PC-3 (cell line): Measurements from ENCODE around the gene DPAGT1. TPM values are rescaled to one million over a fixed set of nuclear protein-coding genes. Genes with fewer than 3 reads are reported as not detected.

Experiments used
- ATAC-seq: fragments of 200-7000 bp; cut with Tn5 transposase; 2 replicates; pipeline ENCODE4 v1.9.1; 2020; ENCODE audit warnings: mild to moderate bottlenecking, moderate library complexity
- BruUV-seq: library from RNA; stranded (reverse); fragments of 400-500 nt; replicated peaks from 2 replicates; lab custom pipeline; 2021; lab: Mats Ljungman, UMichigan
- CTCF ChIA-PET: fragments of 300-600 bp; sonication (Branson Sonifier 250); formaldehyde crosslinking; loops from one replicate; lab custom pipeline; 2022; ENCODE audit warnings: antibody characterized with exemption; lab: Charles Lee
- POLR2A ChIA-PET: fragments of 300-600 bp; sonication (Branson Sonifier 250); formaldehyde crosslinking; loops from one replicate; lab custom pipeline; 2022; ENCODE audit warnings: antibody characterized with exemption; ENCODE audit not compliant: unreplicated experiment; lab: Charles Lee
- DNase-seq: peaks from one replicate; pipeline ENCODE4 v3.0.0-alpha.2; 2015
- H2AFZ ChIP-seq: fragments of 300-600 bp; sonication (generic); 2 replicates; pipeline ENCODE4 v1.6.0; 2016; ENCODE audit warnings: antibody characterized with exemption, low read length
- H3F3A ChIP-seq: fragments of 300-600 bp; sonication (generic); one replicate; pipeline ENCODE4 v1.6.0; 2017; ENCODE audit warnings: antibody characterized with exemption, low read length, control low read depth, mild to moderate bottlenecking; ENCODE audit not compliant: unreplicated experiment
- H3K27ac ChIP-seq: fragments of 300-600 bp; sonication (generic); 2 replicates; pipeline ENCODE4 v1.5.1; 2016; ENCODE audit warnings: mild to moderate bottlenecking, low read length
- H3K27me3 ChIP-seq: fragments of 300-600 bp; sonication (generic); 2 replicates; pipeline ENCODE4 v1.6.1; 2016; ENCODE audit warnings: low read length, mixed read lengths
- H3K36me3 ChIP-seq: fragments of 300-600 bp; sonication (generic); 2 replicates; pipeline ENCODE4 v1.6.1; 2016; ENCODE audit warnings: low read depth, mixed run types, low read length, mixed read lengths
- H3K4me1 ChIP-seq: fragments of 300-600 bp; sonication (generic); 2 replicates; pipeline ENCODE4 v1.5.1; 2016; ENCODE audit warnings: low read length; ENCODE audit not compliant: insufficient read depth
- H3K4me2 ChIP-seq: fragments of 300-600 bp; sonication (generic); 2 replicates; pipeline ENCODE4 v1.6.0; 2016; ENCODE audit warnings: low read length
- H3K4me3 ChIP-seq: fragments of 300-600 bp; sonication (generic); 2 replicates; pipeline ENCODE4 v1.5.1; 2016; ENCODE audit warnings: mild to moderate bottlenecking, low read length, mixed read lengths
- H3K79me2 ChIP-seq: fragments of 300-600 bp; sonication (generic); 2 replicates; pipeline ENCODE4 v1.6.1; 2017; ENCODE audit warnings: low read length, mixed read lengths
- H3K9ac ChIP-seq: fragments of 300-600 bp; sonication (generic); 2 replicates; pipeline ENCODE4 v1.6.0; 2016; ENCODE audit warnings: mild to moderate bottlenecking, low read length
- H3K9me2 ChIP-seq: fragments of 300-600 bp; sonication (generic); replicated peaks from 2 replicates; pipeline ENCODE4 v1.6.1; 2016; ENCODE audit warnings: mixed run types, low read length, mixed read lengths
- H3K9me3 ChIP-seq: fragments of 300-600 bp; sonication (generic); 2 replicates; pipeline ENCODE4 v1.6.1; 2016; ENCODE audit warnings: low read length, mixed read lengths
- H4K20me1 ChIP-seq: fragments of 300-600 bp; sonication (generic); 2 replicates; pipeline ENCODE4 v1.6.1; 2016; ENCODE audit warnings: low read length, mixed read lengths
- EZH2 ChIP-seq: fragments of 300-600 bp; sonication (generic); IDR thresholded peaks from one replicate; pipeline ENCODE4 v1.6.1; 2017; ENCODE audit warnings: antibody characterized with exemption, mild to moderate bottlenecking, low read length; ENCODE audit not compliant: unreplicated experiment
- EZH2phosphoT487 ChIP-seq: fragments of 300-600 bp; sonication (generic); IDR thresholded peaks from 2 replicates; pipeline ENCODE4 v1.6.1; 2018; ENCODE audit warnings: mild to moderate bottlenecking, antibody characterized with exemption, low read length, borderline replicate concordance
- intact Hi-C: fragments of 100-400 bp; cut with micrococcal nuclease; formaldehyde crosslinking; loops from 2 replicates; pipeline ENCODE4 v1.9.0; 2023
- total RNA-seq: library from RNA; depleted of rRNA; stranded (reverse); fragments of >200 nt; gene quantifications from 2 replicates; pipeline ENCODE4 v1.2.3, GENCODE V29; 2014
- TF ChIP-seq, protein P1 (sequence below): fragments of 300-600 bp; sonication (generic); conservative IDR thresholded peaks from 2 replicates; pipeline ENCODE4 v1.5.1; 2017; ENCODE audit warnings: antibody characterized with exemption, low read depth, mild to moderate bottlenecking, low read length

Gene DPAGT1
- total RNA-seq, 1 experiment from 2014 or later = 68.0 TPM

DNA sequence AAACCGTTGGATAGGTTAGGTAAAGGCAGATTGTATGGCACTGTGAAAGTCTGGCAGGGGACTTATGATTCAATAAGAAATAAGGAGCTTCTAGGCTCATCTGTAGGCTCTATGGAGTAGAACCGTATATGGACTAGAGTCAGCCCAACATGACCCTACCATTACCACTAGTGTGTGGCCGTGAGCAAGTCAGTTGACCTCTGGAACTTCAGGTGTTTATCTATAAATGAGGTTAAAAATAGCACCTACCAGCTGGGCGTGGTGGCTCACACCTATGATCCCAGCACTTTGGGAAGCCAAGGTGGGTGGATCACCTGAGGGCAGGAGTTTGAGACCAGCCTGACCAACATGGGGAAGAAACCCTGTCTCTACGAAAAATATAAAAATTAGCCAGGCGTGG is 24.2 kb upstream of the DPAGT1 start:
- no peak overlapping the region for H3K27ac ChIP-seq
- no peaks in the 10 kb centered on the region for H3F3A ChIP-seq
- no peaks in the 10 kb centered on the region for H4K20me1 ChIP-seq
- H3K4me2 ChIP-seq = no peak overlapping the region
- ChIA-PET POLR2A (no interaction called here), CTCF (no interaction called here)
- intact Hi-C loops = no loop called here
- no peaks in the 10 kb centered on the region for H3K9me2 ChIP-seq
- no peak overlapping the region for H3K9ac ChIP-seq
- DNase-seq = no peak
- TF ChIP-seq EZH2 (no peak), EZH2phosphoT487 (no peak)
- TF ChIP-seq, protein P1, sequence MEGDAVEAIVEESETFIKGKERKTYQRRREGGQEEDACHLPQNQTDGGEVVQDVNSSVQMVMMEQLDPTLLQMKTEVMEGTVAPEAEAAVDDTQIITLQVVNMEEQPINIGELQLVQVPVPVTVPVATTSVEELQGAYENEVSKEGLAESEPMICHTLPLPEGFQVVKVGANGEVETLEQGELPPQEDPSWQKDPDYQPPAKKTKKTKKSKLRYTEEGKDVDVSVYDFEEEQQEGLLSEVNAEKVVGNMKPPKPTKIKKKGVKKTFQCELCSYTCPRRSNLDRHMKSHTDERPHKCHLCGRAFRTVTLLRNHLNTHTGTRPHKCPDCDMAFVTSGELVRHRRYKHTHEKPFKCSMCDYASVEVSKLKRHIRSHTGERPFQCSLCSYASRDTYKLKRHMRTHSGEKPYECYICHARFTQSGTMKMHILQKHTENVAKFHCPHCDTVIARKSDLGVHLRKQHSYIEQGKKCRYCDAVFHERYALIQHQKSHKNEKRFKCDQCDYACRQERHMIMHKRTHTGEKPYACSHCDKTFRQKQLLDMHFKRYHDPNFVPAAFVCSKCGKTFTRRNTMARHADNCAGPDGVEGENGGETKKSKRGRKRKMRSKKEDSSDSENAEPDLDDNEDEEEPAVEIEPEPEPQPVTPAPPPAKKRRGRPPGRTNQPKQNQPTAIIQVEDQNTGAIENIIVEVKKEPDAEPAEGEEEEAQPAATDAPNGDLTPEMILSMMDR = no peak
- peaks cover 29% of the 10 kb centered on the region for H3K79me2 ChIP-seq
- no peaks in the 10 kb centered on the region for H3K27me3 ChIP-seq
- H2AFZ ChIP-seq = no peak overlapping the region
- ATAC-seq = no peak
- no peak overlapping the region for H3K4me3 ChIP-seq
- H3K9me3 ChIP-seq = no peaks in the 10 kb centered on the region
- peaks cover 7% of the 10 kb centered on the region; the same call in 1 of the 2 replicates for H3K36me3 ChIP-seq
- peaks cover 8% of the 10 kb centered on the region for H3K4me1 ChIP-seq
- no TSS peak for BruUV-seq

DNA sequence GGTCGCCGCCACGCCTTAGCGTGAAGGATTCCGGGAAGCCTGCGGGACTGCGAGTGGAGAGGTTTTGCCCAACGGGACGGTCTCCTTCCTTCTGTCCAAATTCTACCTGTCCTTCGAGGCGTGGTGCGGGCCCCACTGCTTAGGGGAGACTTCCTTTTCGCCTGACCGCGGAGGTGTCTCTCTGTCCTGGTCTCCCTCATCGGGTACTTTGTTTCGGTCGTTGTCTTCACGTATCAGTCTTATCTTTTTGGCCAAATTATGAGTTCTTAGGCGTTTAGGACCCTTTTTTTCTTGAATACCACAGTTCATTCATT is 20.1 kb upstream of the DPAGT1 start:
- peak overlapping the region; percentile 91 for H3K4me3 ChIP-seq
- H3K79me2 ChIP-seq = peaks cover 29% of the 10 kb centered on the region
- no peaks in the 10 kb centered on the region for H3F3A ChIP-seq
- H4K20me1 ChIP-seq = no peaks in the 10 kb centered on the region
- intact Hi-C loops = loop anchor here (1.0 to 2.0 kb wide), 2 partner anchors 13 to 21 kb away; partner anchors contain the start of gene DPAGT1
- no peaks in the 10 kb centered on the region for H3K9me3 ChIP-seq
- TF ChIP-seq, protein P1 = no peak
- no peak for TF ChIP-seq EZH2
- TF ChIP-seq EZH2phosphoT487 = no peak
- ChIA-PET CTCF (interaction anchor here (0.6 to 1.1 kb wide), 3 partner anchors 19 to 259 kb away, joined by 3 to 8 read pairs (median 3); partner anchors contain the start of gene DPAGT1), POLR2A (interaction anchor here (0.5 to 1.3 kb wide), 6 partner anchors 15 to 121 kb away, joined by 3 to 14 read pairs (median 4); partner anchors contain the start of gene C2CD2L)
- H3K4me1 ChIP-seq = peaks cover 15% of the 10 kb centered on the region
- no peak for DNase-seq
- BruUV-seq = TSS peak; percentile 79
- peaks cover 7% of the 10 kb centered on the region; the same call in 1 of the 2 replicates for H3K36me3 ChIP-seq
- peak overlapping the region; percentile 84 for H3K4me2 ChIP-seq
- ATAC-seq = no peak; the same call in 1 of the 2 replicates
- peak overlapping the region; percentile 87 for H2AFZ ChIP-seq
- H3K27ac ChIP-seq = no peak overlapping the region
- no peaks in the 10 kb centered on the region for H3K27me3 ChIP-seq
- H3K9ac ChIP-seq = peak overlapping the region; percentile 79
- H3K9me2 ChIP-seq = no peaks in the 10 kb centered on the region
